Breast epithelium (tissue), 4 donors: ENCODE data around the gene LMO2. TPM values are rescaled to one million over a fixed set of nuclear protein-coding genes. Genes with fewer than 3 reads are reported as not detected.

Experiments used
- DNase-seq, 2 donors: peaks; one replicate each; pipeline ENCODE4 v3.0.0-alpha.2; 2019; ENCODE audit warnings: low spot score in 2 of 2
- H3K27ac ChIP-seq, 2 donors: fragments of 200-600 bp; sonication (generic) in 1 of 2; one replicate each; pipeline ENCODE4 v1.5.1; 2016 to 2019; ENCODE audit warnings: mild to moderate bottlenecking in 1 of 2
- H3K27me3 ChIP-seq, 2 donors: fragments of 200-600 bp; sonication (generic) in 1 of 2; one replicate each; pipeline versions ENCODE4 v1.5.1 to v1.6.0; 2017 to 2019; ENCODE audit warnings: control low read depth in 1 of 2, mild to moderate bottlenecking in 1 of 2
- H3K36me3 ChIP-seq: fragments of 200-600 bp; one replicate; pipeline ENCODE4 v1.5.1; 2019
- H3K4me1 ChIP-seq, 2 donors: fragments of 200-600 bp; sonication (generic); one replicate each; pipeline ENCODE4 v1.5.1; 2016 to 2019; ENCODE audit warnings: control low read depth in 1 of 2
- H3K4me3 ChIP-seq, 3 donors: fragments of 200-600 bp; sonication (generic); 1 replicate in 2 of 3; 2 replicates in 1 of 3; pipeline ENCODE4 v1.5.1; 2016 to 2019; ENCODE audit warnings: mild to moderate bottlenecking in 3 of 3, moderate library complexity in 2 of 3
- H3K9me3 ChIP-seq, 2 donors: fragments of 200-600 bp; sonication (generic) in 1 of 2; one replicate each; pipeline ENCODE4 v1.5.1; 2016 to 2019; ENCODE audit warnings: control low read depth in 1 of 2
- POLR2A ChIP-seq: fragments of 450-650 bp; IDR thresholded peaks from one replicate; pipeline ENCODE4 v1.6.1; 2016; ENCODE audit warnings: antibody characterized with exemption, mild to moderate bottlenecking, moderate library complexity
- POLR2AphosphoS5 ChIP-seq, 3 donors: sonication (generic); formaldehyde crosslinking; IDR thresholded peaks; one replicate each; pipeline ENCODE4 v1.6.1; 2017; ENCODE audit warnings: antibody characterized with exemption in 3 of 3
- intact Hi-C: fragments of 100-400 bp; cut with DNase I; formaldehyde crosslinking; loops from one replicate; pipeline ENCODE4 v1.15.1; 2023; ENCODE audit warnings: low total_unique reads
- total RNA-seq, 3 donors: library from RNA; depleted of rRNA; stranded (reverse); fragments of >200 nt; gene quantifications; one replicate each; pipeline ENCODE4 v1.1.0, GENCODE V29; 2016
- TF ChIP-seq, protein P1 (sequence below), 3 donors: fragments of 450-650 bp; IDR thresholded peaks; one replicate each; pipeline ENCODE4 v1.5.1; 2016 to 2017; ENCODE audit warnings: antibody characterized with exemption in 3 of 3, mild to moderate bottlenecking in 3 of 3, moderate library complexity in 3 of 3

The LMO2 gene
- total RNA-seq, 3 donors from 2014 or later, result 19.5 to 21.9 (median 20.0) TPM

DNA sequence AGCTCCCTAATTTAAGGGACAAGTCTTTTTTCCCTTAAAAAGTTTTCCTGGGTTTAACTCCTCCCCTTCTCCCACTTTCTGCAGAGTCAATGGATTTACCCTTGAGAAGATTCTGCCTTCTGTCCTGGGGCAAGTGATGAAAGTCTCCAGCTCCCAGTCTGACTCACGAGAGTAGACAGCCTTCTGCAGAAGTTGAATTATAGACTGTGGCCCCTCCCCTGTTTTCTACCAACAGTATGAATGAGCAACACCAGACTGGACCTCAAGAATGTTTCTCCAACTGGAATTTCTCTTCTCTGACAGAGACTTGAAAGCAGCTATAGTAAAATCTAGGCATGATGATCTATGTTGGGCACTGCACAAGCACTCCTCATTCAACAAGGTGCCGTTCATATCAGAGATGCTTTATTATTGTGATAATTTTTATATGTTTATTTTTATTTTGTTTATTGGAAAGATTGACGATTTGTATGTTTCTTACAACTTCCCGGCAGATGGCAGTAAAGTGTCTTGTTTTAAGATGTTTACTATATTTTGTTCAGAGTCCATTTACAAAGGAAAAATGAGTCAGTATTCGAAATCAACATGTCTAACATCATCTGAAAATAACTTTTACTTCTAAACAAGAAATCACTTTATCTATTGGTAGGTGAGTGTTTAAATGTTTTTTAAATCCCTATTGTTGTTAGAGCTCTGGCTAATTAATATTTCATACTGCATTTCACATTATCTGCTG, 56.6 kb downstream of the LMO2 start:
- no peak overlapping the region for H3K27ac ChIP-seq
- no peaks in the 10 kb centered on the region for H3K36me3 ChIP-seq
- no peak overlapping the region for H3K4me3 ChIP-seq
- no peak for DNase-seq
- no peaks in the 10 kb centered on the region for H3K4me1 ChIP-seq
- TF ChIP-seq, protein P1, sequence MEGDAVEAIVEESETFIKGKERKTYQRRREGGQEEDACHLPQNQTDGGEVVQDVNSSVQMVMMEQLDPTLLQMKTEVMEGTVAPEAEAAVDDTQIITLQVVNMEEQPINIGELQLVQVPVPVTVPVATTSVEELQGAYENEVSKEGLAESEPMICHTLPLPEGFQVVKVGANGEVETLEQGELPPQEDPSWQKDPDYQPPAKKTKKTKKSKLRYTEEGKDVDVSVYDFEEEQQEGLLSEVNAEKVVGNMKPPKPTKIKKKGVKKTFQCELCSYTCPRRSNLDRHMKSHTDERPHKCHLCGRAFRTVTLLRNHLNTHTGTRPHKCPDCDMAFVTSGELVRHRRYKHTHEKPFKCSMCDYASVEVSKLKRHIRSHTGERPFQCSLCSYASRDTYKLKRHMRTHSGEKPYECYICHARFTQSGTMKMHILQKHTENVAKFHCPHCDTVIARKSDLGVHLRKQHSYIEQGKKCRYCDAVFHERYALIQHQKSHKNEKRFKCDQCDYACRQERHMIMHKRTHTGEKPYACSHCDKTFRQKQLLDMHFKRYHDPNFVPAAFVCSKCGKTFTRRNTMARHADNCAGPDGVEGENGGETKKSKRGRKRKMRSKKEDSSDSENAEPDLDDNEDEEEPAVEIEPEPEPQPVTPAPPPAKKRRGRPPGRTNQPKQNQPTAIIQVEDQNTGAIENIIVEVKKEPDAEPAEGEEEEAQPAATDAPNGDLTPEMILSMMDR (IDR thresholded peaks at IDR 0.05), result peak in 2 of 3 donors; percentile 16 to 21
- TF ChIP-seq POLR2AphosphoS5 (IDR thresholded peaks at IDR 0.05), result no peak
- H3K27me3 ChIP-seq, result no peaks in the 10 kb centered on the region
- intact Hi-C loops, result no loop called here
- no peaks in the 10 kb centered on the region for H3K9me3 ChIP-seq

DNA sequence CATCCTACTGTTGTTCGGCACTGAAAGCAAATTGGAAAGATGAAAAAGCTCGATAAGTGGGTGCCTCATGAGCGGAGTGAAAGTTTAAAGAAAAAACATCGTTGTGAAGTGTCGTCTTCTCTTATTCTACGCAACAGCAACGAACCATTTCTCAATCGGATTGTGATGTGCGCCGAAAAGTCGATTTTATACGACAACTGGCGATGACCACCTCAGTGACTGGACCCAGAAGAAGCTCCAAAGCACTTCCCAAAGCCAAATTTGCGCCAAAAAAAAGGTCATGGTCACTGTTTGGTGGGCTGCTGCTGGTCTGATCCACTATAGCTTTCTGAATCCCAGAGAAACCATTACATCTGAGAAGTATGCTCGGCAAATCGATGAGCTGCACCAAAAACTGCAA, 59.2 kb downstream of the LMO2 start:
- H3K27me3 ChIP-seq, result peaks cover 0 to 12% of the 10 kb centered on the region in 2 donors
- no peak overlapping the region for H3K4me3 ChIP-seq
- no peak for DNase-seq
- TF ChIP-seq POLR2AphosphoS5 (IDR thresholded peaks at IDR 0.05), result no peak
- no peak for TF ChIP-seq POLR2A
- TF ChIP-seq, protein P1 (IDR thresholded peaks at IDR 0.05), result no peak
- intact Hi-C loops, result no loop called here
- no peaks in the 10 kb centered on the region for H3K4me1 ChIP-seq
- no peaks in the 10 kb centered on the region for H3K36me3 ChIP-seq
- H3K9me3 ChIP-seq, result no peaks in the 10 kb centered on the region
- H3K27ac ChIP-seq, result no peak overlapping the region

DNA sequence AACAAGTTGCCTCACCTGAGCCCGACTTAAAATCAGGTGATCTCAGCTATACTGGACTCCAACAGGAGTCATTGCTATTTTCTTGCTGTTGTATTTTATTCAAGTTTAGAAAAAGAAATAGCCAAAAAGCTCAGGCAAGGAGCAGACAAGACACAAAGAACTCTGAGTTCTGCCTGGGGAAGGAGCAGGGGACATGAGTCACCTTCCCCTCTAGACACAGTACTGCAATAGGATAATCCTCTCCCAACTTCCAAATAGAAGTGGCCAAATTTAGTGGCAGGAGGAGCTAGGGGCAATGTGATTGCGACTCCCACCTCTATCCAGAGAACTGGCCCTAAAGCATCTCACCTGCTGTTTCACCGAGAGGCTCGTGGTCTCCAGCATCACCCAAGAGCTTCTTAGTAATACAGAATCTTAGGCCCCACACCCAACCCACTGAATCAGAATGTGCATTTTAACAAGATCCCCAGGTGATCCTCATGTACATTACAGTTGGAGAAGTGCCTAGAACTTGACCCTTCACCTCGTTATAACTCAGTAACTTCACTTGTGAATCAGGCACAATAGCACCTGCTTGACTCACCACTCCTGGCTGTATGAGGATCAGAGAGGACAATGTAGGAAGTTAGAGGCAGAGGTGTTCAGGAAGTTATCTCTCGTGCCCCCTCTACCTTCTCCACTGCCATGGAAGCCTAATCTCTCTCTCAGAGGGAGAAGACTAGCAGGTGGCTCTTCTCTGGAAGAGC, 60.8 kb downstream of the LMO2 start:
- Histone ChIP-seq H3K27ac (no peak overlapping the region), H3K9me3 (no peaks in the 10 kb centered on the region), H3K4me3 (no peak overlapping the region), H3K4me1 (no peaks in the 10 kb centered on the region), H3K36me3 (no peaks in the 10 kb centered on the region), H3K27me3 (peaks cover 0 to 13% of the 10 kb centered on the region in 2 donors)
- TF ChIP-seq POLR2A (no peak), POLR2AphosphoS5 (IDR thresholded peaks at IDR 0.05) (no peak)
- TF ChIP-seq, protein P1 (IDR thresholded peaks at IDR 0.05), result no peak
- no peak for DNase-seq
- intact Hi-C loops, result no loop called here

DNA sequence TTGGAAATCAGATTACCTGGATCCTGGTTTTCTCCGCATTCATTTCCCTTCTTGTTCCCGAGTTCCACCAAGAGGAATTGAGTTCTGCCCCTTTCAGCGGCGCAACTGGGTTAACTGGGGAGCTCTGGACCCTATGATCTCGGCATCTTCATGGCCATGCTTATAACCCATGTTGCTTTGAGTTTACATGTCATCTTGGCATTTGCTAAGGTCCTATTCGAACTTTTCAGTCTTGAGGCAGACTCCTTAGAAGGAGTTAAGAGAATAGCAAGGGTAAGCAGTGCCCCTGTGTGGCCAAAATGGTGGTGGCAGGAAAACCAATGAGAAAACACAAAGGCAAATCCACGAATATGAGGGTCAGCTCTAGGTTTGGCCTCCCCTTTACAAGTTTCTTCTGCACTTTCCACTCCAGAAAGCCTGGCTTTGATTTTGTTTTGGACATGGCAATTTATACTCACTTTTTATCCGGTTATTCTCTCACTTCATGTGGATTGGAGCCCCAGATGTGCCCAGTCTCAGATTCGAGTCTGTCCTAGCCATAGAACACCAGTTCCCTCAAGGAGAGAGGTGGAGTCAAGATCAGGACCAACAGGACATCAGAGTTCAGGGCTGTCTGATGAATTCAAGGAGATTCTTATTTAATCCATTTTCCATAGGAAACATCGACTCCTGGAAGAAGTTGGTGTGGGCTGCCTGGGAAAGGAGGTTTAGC, 62.3 kb downstream of the LMO2 start:
- Histone ChIP-seq H3K36me3 (no peaks in the 10 kb centered on the region), H3K4me3 (peak overlapping the region; percentile 25 to 68 (median 51)), H3K27ac (no peak overlapping the region), H3K9me3 (no peaks in the 10 kb centered on the region), H3K4me1 (no peaks in the 10 kb centered on the region), H3K27me3 (peaks cover 0 to 13% of the 10 kb centered on the region in 2 donors)
- TF ChIP-seq POLR2A (no peak), POLR2AphosphoS5 (IDR thresholded peaks at IDR 0.05) (no peak)
- TF ChIP-seq, protein P1 (IDR thresholded peaks at IDR 0.05), result peak; percentile 8 to 74 (median 70)
- intact Hi-C loops, result no loop called here
- peak in 1 of 2 donors; percentile 32 for DNase-seq
